Heart left ventricle (tissue), 13 donors: Measurements from ENCODE around the gene UBL7.

Experiments
- POLR2A ChIP-seq, 2 donors: fragments of 450-650 bp; IDR thresholded peaks; one replicate each; pipeline ENCODE4 v1.6.1; 2017; ENCODE audit warnings: antibody characterized with exemption in 2 of 2, mild to moderate bottlenecking in 2 of 2, moderate library complexity in 2 of 2
- TF ChIP-seq, protein P1 (sequence below), 12 donors: fragments of 200-600 bp; sonication (generic) in 4 of 12; IDR thresholded peaks; one replicate each; pipeline versions ENCODE4 v1.5.0 to v1.8.0; 2018 to 2022; ENCODE audit warnings: antibody characterized with exemption in 12 of 12, mild to moderate bottlenecking in 5 of 12
- donor health status: ischemic (EF 13 %, LVEDD 7.1; RV severe dilation, severe dysfunction).
- donor health status: DM: no; HTN: yes; CAD: no.
- donor health status: DM: no; HTN: no; CAD: no.
- donor health status: ischemic (EF 25% LVEDD 6.9; RV normal size, moderate dysfunction).
- donor health status: ischemic (EF 25% LVEDD 5.7; RV mildly dilated, moderate dysfunction).
- donor health status: ischemic (EF 35%, LVEDD 5.7; RV mildly dilated, moderate dysfunction).
- donor health status: nonischemic (EF 11% LVEDD 7.7; RV severe dilation, severe dysfunction).
- donor health status: DM: yes; HTN: yes; CAD: no.
- donor health status: PGD.
- donor health status: ischemic (EF 29% LVEDD 5.4; RV normal size, mild dysfunction).
- donor health status: nonischemic (EF 23%, LVEDD 6.1; RV moderate dilation, normal function).

DNA sequence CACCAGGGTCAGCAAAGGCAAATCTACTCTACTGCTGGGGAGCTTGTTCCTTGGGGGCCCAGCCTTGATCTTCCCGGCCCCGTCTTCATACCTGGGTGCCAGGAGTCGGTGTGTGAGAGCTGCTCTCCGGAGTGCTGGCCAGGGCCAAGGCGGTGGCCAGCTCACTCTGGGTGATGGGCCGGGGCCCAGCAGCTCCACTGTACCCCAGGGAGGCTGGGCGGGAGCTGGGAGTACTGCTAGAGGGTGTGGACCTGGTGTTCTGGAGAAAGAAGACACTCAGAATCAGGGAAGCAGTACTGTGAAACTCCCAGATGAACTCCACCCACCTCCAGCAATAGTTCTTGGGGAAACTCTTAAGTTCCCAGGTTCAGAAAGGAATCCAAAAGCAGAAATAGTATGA lies 11.9 kb downstream of the UBL7 start:
- TF ChIP-seq, protein P1, sequence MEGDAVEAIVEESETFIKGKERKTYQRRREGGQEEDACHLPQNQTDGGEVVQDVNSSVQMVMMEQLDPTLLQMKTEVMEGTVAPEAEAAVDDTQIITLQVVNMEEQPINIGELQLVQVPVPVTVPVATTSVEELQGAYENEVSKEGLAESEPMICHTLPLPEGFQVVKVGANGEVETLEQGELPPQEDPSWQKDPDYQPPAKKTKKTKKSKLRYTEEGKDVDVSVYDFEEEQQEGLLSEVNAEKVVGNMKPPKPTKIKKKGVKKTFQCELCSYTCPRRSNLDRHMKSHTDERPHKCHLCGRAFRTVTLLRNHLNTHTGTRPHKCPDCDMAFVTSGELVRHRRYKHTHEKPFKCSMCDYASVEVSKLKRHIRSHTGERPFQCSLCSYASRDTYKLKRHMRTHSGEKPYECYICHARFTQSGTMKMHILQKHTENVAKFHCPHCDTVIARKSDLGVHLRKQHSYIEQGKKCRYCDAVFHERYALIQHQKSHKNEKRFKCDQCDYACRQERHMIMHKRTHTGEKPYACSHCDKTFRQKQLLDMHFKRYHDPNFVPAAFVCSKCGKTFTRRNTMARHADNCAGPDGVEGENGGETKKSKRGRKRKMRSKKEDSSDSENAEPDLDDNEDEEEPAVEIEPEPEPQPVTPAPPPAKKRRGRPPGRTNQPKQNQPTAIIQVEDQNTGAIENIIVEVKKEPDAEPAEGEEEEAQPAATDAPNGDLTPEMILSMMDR (IDR thresholded peaks at IDR 0.05) = no peak
- no peak for TF ChIP-seq POLR2A (IDR thresholded peaks at IDR 0.05)
